Endothelial cell of umbilical vein (primary cell): Measurements from ENCODE around the gene LYRM9. TPM values are rescaled to one million over a fixed set of nuclear protein-coding genes. Genes with fewer than 3 reads are reported as not detected.

Experiments used
- BruUV-seq: library from RNA; stranded (reverse); fragments of 400-500 nt; replicated peaks from 2 replicates; lab custom pipeline; 2021; lab: Mats Ljungman, UMichigan
- CTCF ChIA-PET: fragments of 300-600, 350-600 bp; sonication (Branson Sonifier 250); formaldehyde crosslinking; loops from one replicate; lab custom pipeline; 2021; ENCODE audit warnings: antibody characterized with exemption, inconsistent platforms; lab: Charles Lee
- POLR2A ChIA-PET: fragments of 300-600, 350-600 bp; sonication (Branson Sonifier 250); formaldehyde crosslinking; loops from one replicate; lab custom pipeline; 2021; ENCODE audit warnings: antibody characterized with exemption, inconsistent platforms; lab: Charles Lee
- DNase-seq: peaks from one replicate; pipeline ENCODE4 v3.0.0-alpha.2; 2011; ENCODE audit warnings: low read depth, low spot score
- FAIRE-seq: peaks from 2 replicates; lab custom pipeline; 2011; peaks lifted over from hg19 to GRCh38; lab: Jason Lieb, UNC
- H2AFZ ChIP-seq: 2 replicates; pipeline ENCODE4 v1.6.0; 2012; ENCODE audit warnings: low read depth, low read length, control low read depth, inconsistent platforms
- H3K27ac ChIP-seq: 2 replicates; pipeline ENCODE4 v1.5.1; 2011; ENCODE audit warnings: low read depth, mild to moderate bottlenecking, control low read depth, low read length, moderate library complexity; ENCODE audit not compliant: insufficient read depth
- H3K27me3 ChIP-seq, 2 experiments: 2 replicates each; pipeline versions ENCODE4 v1.6.0 to v1.6.1; 2011; ENCODE audit warnings: low read length in 2 of 2, mixed read lengths in 1 of 2; ENCODE audit not compliant: control insufficient read depth in 2 of 2, insufficient read depth in 2 of 2
- H3K36me3 ChIP-seq, 2 experiments: 2 replicates in 1 of 2; 3 replicates in 1 of 2; pipeline ENCODE4 v1.5.1; 2011; ENCODE audit warnings: low read length in 2 of 2, mild to moderate bottlenecking in 1 of 2, moderate library complexity in 1 of 2; ENCODE audit not compliant: control insufficient read depth in 2 of 2, insufficient read depth in 2 of 2; ENCODE audit errors: extremely low read depth in 1 of 2
- H3K4me1 ChIP-seq: 3 replicates; pipeline ENCODE4 v1.5.1; 2011; ENCODE audit warnings: mild to moderate bottlenecking, low read length; ENCODE audit not compliant: control insufficient read depth, insufficient read depth; ENCODE audit errors: extremely low read depth
- H3K4me2 ChIP-seq: 2 replicates; pipeline ENCODE4 v1.6.1; 2011; ENCODE audit warnings: low read length, control low read depth, mixed read lengths; ENCODE audit not compliant: insufficient read depth
- H3K4me3 ChIP-seq, 3 experiments: fragments of 200-600 bp in 1 of 3; sonication (generic), shearing (Covaris generic) in 1 of 3; replicated peaks in 1 of 3; 2 replicates each; pipeline ENCODE4 v1.5.1; 2011 to 2016; ENCODE audit warnings: control low read depth in 3 of 3, low read length in 3 of 3, mild to moderate bottlenecking in 2 of 3, inconsistent platforms in 1 of 3, low read depth in 1 of 3, moderate library complexity in 1 of 3; ENCODE audit not compliant: insufficient read depth in 1 of 3
- H3K79me2 ChIP-seq: 2 replicates; pipeline ENCODE4 v1.6.0; 2012; ENCODE audit warnings: low read length, inconsistent platforms; ENCODE audit not compliant: control insufficient read depth, insufficient read depth
- H3K9ac ChIP-seq: replicated peaks from 2 replicates; pipeline ENCODE3; 2011; ENCODE audit warnings: low read length, control low read depth; ENCODE audit not compliant: insufficient read depth; ENCODE audit errors: extremely low read depth
- H3K9me1 ChIP-seq: replicated peaks from 3 replicates; pipeline ENCODE4 v1.6.0; 2011; ENCODE audit warnings: mild to moderate bottlenecking, low read length; ENCODE audit not compliant: control insufficient read depth, insufficient read depth; ENCODE audit errors: extremely low read depth
- H3K9me3 ChIP-seq: replicated peaks from 2 replicates; pipeline ENCODE4 v1.5.1; 2012; ENCODE audit warnings: low read length, inconsistent platforms; ENCODE audit not compliant: control insufficient read depth, insufficient read depth
- H4K20me1 ChIP-seq: replicated peaks from 2 replicates; pipeline ENCODE3; 2011; ENCODE audit warnings: mild to moderate bottlenecking, low read length; ENCODE audit not compliant: control insufficient read depth, insufficient read depth; ENCODE audit errors: extremely low read depth
- EZH2 ChIP-seq: IDR thresholded peaks from 2 replicates; pipeline ENCODE4 v1.6.1; 2012; ENCODE audit warnings: borderline replicate concordance, low read depth, mild to moderate bottlenecking, moderate library complexity, low read length, inconsistent platforms; ENCODE audit not compliant: severe bottlenecking
- FOS ChIP-seq: IDR thresholded peaks from 2 replicates; pipeline ENCODE4 v1.6.1; 2011; ENCODE audit warnings: mild to moderate bottlenecking, low read length, moderate library complexity, borderline replicate concordance; ENCODE audit not compliant: insufficient read depth
- GATA2 ChIP-seq: IDR thresholded peaks from 2 replicates; pipeline ENCODE4 v1.7.0; 2011; ENCODE audit warnings: low read depth, mild to moderate bottlenecking, moderate library complexity, mixed read lengths, low read length; ENCODE audit not compliant: insufficient read length, insufficient read depth
- JUN ChIP-seq: IDR thresholded peaks from 2 replicates; pipeline ENCODE4 v1.6.1; 2011; ENCODE audit warnings: borderline replicate concordance, low read depth; ENCODE audit not compliant: insufficient read length, insufficient read depth
- MAX ChIP-seq: IDR thresholded peaks from 2 replicates; pipeline ENCODE4 v1.6.1; 2011; ENCODE audit not compliant: insufficient read depth, insufficient read length
- MYC ChIP-seq: IDR thresholded peaks from one replicate; pipeline ENCODE4 v1.6.1; 2011; ENCODE audit warnings: mild to moderate bottlenecking, low read depth, low read length
- POLR2A ChIP-seq: IDR thresholded peaks from 2 replicates; pipeline ENCODE4 v1.6.1; 2012; ENCODE audit warnings: low read depth, mild to moderate bottlenecking, control low read depth, low read length
- POLR2AphosphoS5 ChIP-seq: IDR thresholded peaks from 2 replicates; pipeline ENCODE4 v1.6.1; 2012; ENCODE audit warnings: low read depth, mild to moderate bottlenecking, control low read depth, low read length, moderate library complexity; ENCODE audit not compliant: insufficient read depth
- dilution Hi-C: fragments of 300-500 bp; cut with MboI; formaldehyde crosslinking; loops from one replicate; pipeline ENCODE4 v1.15.0; 2019; ENCODE audit warnings: low sequenced_read_pairs; ENCODE audit not compliant: extremely low pct_ligation_motif_present
- intact Hi-C: fragments of 100-400 bp; cut with micrococcal nuclease; formaldehyde crosslinking; loops from one replicate; pipeline ENCODE4 v1.10.0; 2022
- polyA plus RNA-seq, 4 experiments: library from polyadenylated mRNA; depleted of rRNA in 3 of 4; stranded (reverse) in 3 of 4; unstranded in 1 of 4; fragments of >200 nt; gene quantifications; 2 replicates each; pipeline versions ENCODE4 v1.2.1 to v1.2.3, GENCODE V29; 2011 to 2012; ENCODE audit warnings: missing spikeins in 1 of 4
- total RNA-seq: library from RNA; stranded (reverse); gene quantifications from 2 replicates; pipeline ENCODE4 v1.2.3, GENCODE V29; 2021
- TF ChIP-seq, protein P1 (sequence below), 2 donors: IDR thresholded peaks; 1 replicate in 1 of 2; 2 replicates in 1 of 2; pipeline ENCODE4 v1.5.1; 2011; ENCODE audit warnings: low read length in 2 of 2, mild to moderate bottlenecking in 2 of 2, moderate library complexity in 2 of 2, control low read depth in 1 of 2, inconsistent platforms in 1 of 2, low read depth in 1 of 2; ENCODE audit not compliant: insufficient read depth in 1 of 2; ENCODE audit errors: extremely low read depth in 1 of 2

The LYRM9 gene
- total and polyA plus RNA-seq, 2 donors (not counting 3 experiments of a cell fraction or from before 2014, with no cell fraction given), result 3.0 to 4.0 TPM

DNA sequence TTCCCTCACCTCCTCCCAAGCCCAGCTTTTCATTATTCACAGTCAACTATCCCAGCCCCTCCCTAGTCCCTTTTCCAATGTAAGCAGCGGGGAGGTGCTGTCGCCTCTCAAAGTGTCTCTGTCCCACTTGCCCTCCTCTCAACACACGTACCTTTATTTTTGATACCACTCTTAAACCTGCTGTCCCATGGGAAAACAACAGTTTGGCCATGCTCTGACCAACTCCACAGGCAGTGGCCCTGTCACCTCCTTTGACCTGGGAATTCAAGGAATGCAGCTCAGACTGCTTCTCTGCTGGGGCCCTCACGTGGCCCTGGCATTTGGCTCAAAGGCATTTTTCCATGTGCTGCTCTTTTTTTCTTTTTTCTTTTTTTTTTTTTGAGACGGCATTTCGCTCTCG is 4.2 kb downstream of the LYRM9 start:
- no peaks in the 10 kb centered on the region for H3K9me3 ChIP-seq
- TF ChIP-seq MYC, result no peak
- TF ChIP-seq GATA2, result no peak
- TF ChIP-seq, protein P1, sequence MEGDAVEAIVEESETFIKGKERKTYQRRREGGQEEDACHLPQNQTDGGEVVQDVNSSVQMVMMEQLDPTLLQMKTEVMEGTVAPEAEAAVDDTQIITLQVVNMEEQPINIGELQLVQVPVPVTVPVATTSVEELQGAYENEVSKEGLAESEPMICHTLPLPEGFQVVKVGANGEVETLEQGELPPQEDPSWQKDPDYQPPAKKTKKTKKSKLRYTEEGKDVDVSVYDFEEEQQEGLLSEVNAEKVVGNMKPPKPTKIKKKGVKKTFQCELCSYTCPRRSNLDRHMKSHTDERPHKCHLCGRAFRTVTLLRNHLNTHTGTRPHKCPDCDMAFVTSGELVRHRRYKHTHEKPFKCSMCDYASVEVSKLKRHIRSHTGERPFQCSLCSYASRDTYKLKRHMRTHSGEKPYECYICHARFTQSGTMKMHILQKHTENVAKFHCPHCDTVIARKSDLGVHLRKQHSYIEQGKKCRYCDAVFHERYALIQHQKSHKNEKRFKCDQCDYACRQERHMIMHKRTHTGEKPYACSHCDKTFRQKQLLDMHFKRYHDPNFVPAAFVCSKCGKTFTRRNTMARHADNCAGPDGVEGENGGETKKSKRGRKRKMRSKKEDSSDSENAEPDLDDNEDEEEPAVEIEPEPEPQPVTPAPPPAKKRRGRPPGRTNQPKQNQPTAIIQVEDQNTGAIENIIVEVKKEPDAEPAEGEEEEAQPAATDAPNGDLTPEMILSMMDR (IDR thresholded peaks at IDR 0.05; ENCODE audit: extremely low read depth in 1 of 2, insufficient read depth in 1 of 2, low read depth in 1 of 2, low read length in 2 of 2), result no peak
- no peak for TF ChIP-seq JUN
- TF ChIP-seq POLR2A, result no peak
- TF ChIP-seq MAX, result no peak
- no peak for TF ChIP-seq POLR2AphosphoS5
- TF ChIP-seq FOS, result no peak
- TF ChIP-seq EZH2, result no peak
- no peak overlapping the region for H2AFZ ChIP-seq
- no peaks in the 10 kb centered on the region for H3K27me3 ChIP-seq
- H3K9me1 ChIP-seq, result no peaks in the 10 kb centered on the region
- H3K79me2 ChIP-seq, result no peaks in the 10 kb centered on the region
- BruUV-seq, result no TSS peak
- no peak overlapping the region for H3K27ac ChIP-seq
- FAIRE-seq (no peak), DNase-seq (peak; percentile 5)
- no peak overlapping the region for H3K9ac ChIP-seq
- peaks cover 11% of the 10 kb centered on the region for H3K4me1 ChIP-seq
- dilution Hi-C loops (no loop called here), intact Hi-C loops (no loop called here)
- H3K4me2 ChIP-seq, result no peak overlapping the region
- H4K20me1 ChIP-seq, result no peaks in the 10 kb centered on the region
- no peak overlapping the region for H3K4me3 ChIP-seq
- ChIA-PET POLR2A (no interaction called here), CTCF (interaction anchor here (1.1 to 1.4 kb wide), 4 partner anchors 9 to 129 kb away, joined by 3 to 10 read pairs (median 4); partner anchors contain the start of gene NOS2)
- H3K36me3 ChIP-seq, result no peaks in the 10 kb centered on the region
